GM19452 (cell line): ENCODE results near the gene RGS2.

Experiments used
- ATAC-seq: cut with Tn5 transposase; IDR thresholded peaks from one replicate; pipeline ENCODE4 v1.9.1; 2021; ENCODE audit not compliant: unreplicated experiment

RGS2 gene

DNA sequence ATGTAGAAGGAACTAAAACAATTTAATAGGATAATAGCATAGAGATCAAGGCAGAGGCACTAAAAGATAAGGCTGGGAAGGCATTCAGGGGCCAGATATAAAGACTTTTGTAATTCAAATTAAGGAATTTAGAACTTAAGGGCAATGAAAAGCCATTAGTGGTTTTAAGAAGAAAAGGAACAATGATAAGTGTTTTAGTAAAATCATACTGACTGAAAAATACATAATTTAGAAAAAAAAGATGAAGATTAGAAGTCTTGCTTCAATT lies 14.1 kb upstream of the RGS2 start:
- no peak for ATAC-seq

DNA sequence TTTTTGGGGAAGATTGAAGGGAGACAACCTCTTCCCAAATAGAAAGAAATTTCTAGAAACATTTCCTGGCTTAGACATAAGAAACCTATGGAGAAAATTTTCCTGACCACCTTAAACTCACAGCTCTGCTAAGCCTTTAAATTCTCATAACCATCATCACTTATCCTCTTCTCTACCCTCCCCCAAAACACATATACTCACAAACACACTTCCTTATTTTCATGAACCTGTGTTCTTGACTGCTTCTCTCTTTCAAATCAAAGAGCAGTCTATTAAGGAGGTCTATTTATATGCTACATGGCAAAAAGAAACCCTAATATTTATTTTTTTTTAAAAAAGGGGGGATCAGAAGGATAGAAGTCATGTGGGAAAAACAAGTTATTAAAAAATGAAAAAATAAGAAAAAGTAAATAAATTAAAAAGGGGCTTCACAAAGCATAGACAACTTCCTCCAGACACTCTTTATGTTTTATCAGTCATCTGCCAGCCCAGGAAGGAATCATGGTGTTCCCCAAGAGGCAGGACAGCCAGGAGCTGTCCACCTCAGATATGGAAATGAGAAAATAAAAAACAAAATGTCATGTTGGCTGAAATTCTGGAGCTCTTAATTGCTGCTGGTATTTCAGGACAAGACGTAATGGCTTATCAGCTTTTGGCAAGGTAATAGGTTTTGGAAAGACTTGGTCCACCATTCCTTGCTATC lies 12.8 kb upstream of the RGS2 start:
- no peak for ATAC-seq

DNA sequence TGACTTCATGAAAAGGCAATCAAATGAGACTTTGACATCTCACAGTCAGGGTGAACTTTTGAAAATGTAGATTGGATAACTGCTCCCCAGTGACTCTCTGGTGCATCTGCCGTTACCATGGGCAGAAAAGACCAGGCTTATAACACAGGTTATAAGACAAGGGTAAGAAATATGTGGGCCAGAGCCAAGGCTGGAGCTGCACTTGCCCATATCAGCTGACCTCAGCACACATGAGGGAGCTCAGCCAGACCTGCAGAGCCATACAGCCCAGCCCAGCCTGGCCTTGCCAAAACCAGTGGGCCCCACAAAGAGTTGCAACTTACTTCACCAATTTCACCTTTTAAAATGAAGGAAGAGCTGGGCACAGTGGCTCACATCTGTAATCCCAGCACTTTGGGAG lies 11.7 kb upstream of the RGS2 start:
- no peak for ATAC-seq

DNA sequence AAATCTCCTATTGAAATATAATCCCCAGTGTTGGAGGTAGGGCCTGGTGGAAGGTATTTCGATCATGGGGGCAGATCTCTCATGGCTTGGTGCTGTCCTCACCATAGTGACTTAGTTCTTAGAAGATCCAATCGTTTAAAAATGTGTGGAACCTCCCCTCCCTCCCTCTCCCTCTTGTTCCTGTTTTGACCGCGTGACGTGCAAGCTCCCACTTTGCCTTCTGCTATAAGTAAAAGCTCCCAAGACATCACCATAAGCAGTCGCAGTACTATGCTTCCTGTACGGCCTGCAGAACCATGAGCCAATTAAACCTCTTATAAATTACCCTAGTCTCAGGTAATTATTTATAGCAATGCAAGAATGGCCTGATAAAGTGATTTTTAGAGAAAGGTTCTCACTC lies 10.9 kb upstream of the RGS2 start:
- no peak for ATAC-seq

DNA sequence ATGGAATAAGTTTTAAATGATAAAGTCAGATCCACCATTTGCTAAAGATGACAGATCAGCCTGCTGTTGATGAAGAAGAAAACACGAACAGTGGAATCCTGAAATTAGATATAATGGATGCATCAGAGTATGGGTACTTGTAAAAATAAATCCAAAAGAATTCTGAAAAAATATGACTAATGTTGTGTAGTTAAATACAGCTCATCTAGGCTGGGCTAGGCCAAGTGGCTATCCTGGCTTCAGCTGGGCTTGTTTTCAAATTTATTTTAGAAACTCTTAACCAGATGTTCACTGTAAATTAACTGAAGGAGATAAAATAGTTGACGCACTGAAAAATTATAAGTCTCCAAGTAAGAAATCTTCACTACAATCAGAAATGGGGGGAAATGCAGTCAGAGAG lies 7.4 kb upstream of the RGS2 start:
- no peak for ATAC-seq

DNA sequence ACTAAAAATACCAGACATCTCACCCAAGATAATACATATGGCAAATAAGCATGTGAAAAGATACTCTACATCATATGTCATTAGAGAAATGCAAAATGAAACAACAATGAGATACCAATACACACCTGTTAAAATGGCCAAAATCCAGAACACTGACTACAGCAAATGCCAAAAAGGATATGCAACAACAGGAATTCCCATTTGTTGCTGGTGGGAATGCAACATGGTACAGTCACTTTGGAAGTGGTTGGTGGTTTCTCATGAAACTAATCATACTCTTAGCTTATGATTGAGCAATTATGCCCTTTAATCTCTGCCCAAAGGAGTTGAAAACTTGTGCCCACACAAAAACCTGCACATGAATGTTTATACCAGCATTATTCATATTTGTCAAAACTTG lies 6.4 kb upstream of the RGS2 start:
- ATAC-seq, result no peak

DNA sequence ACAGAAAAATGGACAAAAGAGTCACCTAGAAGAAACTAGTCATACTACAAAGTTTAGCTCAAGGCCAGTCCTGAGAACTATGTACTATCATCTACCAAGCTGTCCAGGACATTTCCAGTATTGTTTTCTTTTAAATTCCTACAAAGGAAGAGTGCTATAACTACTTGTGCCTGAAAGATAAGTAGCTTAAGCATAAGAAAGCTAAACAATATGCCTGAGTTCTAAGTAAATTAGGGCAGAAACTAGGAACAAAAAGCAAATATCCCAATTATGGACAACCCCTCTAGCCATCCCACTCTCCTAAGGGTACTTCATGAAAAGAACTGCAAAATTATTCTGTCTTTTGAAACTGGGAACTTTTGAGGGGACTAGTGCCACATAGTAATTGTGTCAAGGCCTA lies 5.3 kb upstream of the RGS2 start:
- no peak for ATAC-seq

DNA sequence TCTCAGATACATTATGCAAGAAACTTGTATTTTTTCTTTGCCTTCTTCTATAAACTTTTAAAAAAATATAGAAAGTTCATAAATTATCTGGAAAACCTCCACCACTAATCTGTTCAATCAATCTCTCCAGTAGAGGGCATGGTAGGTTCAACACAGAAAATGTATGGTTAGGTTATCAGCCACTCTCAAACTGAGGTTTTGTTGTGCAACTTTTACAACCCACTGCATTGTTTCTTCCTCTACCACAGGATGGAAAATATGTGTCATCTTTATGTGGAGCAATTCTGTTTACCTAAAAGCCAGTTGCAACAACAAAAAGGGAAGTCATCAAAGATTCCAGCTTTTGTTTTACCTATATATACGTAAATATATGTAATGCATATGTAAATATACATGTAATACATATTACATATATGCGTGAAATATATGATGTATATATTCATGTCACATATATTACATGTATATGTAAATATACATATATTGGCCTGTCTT lies 3.0 kb upstream of the RGS2 start:
- peak; percentile 29 for ATAC-seq

DNA sequence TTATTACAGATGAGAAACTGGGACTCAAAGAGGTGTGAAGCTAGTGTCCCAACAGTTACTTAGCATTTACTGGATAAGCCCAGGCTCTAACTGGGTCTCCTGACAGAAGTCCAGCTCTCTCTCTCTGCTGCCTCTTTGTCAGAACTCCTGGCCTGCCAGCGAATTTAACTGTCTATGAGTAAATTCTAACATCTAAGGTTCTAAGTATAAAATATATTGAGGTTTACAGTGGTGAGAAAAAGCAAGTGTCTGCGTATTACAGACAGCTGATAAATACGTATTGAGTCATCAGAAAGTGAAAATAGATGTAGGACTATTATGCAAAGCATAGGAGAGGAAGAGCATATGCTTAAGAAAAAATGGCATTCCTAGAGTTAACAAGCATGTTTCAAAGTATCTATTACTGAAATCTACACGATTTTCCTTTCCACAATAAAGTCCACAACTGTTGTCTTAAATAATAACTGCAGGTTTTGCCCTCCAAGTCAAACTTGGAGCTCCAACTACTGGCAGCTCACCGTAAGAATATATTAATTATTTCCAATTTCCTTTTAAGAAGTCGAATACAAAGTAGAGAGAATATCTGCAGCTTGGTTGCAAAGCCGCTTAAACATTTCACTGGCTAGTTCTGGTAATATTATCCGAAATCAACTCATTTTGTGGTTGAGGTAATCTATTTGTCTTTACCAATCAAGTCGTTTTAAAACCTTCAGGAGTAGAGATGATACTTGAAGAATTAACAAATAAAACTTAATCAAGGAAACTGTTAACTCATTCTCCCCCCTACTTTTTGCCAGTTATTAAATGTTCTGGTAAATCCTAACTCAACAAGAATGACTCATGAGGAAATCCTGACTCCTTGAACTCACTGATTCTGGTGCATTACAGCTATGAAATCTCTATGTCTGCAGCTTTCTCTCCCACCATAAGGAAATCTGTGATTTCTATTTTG lies 1.4 kb upstream of the RGS2 start:
- peak; percentile 46 for ATAC-seq

DNA sequence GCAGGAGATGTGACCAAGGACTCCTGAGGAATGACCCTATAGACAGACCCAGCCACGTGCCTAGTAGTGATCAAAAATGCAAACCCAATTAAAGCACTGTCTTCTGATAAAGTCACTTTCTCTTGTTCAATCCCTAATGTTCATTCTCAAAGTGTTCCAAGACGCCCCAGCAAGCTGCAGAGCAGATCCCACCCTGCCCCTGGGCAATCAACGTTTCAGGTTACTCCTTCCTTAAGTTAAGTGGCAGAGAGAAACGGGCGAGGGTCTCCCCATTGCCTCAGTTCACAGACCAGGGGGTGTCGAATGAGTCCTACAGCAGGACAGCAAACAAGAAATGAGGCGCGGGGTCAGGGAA lies 699 bp upstream of the RGS2 start:
- no peak for ATAC-seq

DNA sequence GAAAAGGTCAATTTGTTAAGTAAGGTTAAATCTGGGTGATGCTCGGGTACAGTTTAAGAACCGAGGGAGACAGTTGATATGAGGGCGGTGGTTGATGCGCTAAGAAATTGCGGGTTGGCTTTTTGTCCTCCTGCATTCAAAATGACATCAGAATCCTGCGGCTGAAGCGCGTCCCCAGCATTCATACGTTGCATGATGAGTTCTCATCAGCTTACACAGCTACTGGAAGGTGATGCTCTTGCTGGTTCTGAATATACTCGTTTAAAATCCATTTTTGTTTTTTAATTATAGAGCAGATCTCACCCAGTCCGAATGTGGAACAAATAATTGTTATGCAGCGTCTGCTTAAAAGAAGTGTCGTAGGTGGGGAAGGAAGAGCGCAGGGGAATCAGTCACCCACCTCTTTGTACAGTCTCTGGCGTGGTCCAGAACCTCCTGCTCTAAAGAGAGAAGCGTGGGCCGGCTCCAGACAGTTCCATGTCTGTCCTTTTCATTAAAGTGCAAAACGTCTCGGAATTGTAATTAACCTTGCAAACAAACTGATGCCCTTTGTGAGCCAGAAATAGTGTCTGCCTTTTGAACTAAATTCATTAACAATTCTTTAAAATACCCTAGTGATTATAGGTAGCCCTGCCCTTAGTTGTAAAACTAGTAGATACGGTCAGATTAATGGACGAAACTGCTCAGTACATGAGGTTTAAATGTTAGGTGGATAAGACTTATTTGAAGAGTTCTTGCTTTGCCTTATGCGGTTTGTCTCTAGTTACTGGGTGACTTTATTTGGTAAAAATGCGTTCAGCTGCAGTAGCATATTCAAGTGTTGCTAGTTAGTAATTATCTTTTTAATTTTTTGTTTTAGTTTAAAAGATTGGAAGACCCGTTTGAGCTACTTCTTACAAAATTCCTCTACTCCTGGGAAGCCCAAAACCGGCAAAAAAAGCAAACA lies 741 bp downstream of the RGS2 start:
- no peak for ATAC-seq

DNA sequence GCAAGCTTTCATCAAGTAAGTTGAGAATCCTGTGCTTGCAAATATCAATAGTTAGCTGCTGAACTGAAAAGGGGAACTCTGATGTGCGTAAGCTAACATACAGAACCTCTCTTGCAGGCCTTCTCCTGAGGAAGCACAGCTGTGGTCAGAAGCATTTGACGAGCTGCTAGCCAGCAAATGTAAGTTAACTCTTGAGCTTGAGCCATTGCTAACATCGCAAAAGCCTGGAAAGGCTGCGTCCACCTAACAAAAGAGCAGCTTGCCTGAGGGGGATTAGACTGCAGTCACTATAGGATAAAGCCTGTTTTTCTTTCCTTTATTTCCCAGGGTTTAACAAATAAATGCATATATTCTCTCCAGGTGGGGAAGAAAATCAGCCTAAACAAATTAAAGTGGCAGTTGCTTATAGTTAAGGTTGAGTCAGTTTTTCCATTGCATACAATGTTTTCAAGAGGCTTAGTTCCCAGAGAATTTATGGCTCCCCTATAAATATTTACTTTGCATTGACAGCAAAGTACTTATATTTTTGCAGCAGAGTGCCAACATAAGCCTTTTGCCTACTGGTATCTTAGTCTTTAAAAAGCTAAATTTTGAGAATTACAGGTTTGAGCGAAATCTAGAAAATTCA lies 1.5 kb downstream of the RGS2 start:
- no peak for ATAC-seq

DNA sequence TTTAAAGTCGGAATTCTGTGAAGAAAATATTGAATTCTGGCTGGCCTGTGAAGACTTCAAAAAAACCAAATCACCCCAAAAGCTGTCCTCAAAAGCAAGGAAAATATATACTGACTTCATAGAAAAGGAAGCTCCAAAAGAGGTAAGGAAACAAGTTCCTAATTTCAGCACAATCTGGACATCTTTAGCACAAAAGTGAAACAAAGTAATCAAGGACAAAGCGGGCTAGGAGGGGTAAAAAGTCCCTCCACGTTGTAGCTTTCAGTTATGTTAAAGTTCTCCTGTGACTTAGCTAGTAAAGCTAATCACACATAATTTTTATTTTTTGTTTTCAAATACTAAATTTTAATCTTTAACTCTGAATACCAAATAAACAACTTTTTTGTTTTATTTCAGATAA lies 2.2 kb downstream of the RGS2 start:
- no peak for ATAC-seq

DNA sequence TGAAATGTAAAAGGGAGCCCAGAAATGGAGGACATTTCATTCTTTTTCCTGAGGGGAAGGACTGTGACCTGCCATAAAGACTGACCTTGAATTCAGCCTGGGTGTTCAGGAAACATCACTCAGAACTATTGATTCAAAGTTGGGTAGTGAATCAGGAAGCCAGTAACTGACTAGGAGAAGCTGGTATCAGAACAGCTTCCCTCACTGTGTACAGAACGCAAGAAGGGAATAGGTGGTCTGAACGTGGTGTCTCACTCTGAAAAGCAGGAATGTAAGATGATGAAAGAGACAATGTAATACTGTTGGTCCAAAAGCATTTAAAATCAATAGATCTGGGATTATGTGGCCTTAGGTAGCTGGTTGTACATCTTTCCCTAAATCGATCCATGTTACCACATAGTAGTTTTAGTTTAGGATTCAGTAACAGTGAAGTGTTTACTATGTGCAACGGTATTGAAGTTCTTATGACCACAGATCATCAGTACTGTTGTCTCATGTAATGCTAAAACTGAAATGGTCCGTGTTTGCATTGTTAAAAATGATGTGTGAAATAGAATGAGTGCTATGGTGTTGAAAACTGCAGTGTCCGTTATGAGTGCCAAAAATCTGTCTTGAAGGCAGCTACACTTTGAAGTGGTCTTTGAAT lies 2.9 kb downstream of the RGS2 start:
- no peak for ATAC-seq

DNA sequence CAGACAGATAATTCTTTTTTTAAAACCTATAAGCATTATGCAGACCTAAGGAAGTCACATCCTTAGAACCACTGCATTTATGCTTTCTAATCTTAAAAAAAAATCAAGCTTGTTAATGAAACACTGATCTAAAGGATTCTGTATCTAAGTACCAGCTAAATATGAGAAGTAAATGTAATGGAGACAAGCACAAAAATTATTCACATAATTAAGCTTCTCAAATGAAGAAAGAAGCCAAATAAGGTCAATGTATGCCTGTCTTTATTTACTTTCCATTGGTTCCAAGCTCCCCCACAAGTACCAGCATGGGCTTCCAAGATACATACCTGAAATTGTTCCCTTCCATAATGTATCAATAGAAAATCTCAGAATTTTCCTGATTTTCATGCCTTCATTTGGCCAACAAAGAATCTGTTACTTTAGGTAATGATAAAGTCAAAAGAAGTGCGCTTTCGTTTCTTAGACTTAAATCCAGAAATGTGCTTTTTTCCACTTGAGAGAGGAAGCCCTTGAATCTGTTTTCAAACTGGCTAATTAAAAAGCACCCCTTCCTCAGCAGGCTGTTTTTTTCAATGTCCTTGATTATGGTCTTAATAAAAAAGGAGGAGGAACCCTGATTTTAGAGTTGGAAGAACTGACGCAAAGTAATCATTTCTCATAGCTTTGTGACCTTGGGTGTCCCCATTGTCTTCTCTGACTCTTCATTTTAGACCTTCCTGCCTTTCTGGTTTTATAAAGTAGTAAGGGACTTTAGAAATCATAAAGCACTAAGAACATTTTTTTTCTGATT lies 3.8 kb downstream of the RGS2 start:
- ATAC-seq, result no peak

DNA sequence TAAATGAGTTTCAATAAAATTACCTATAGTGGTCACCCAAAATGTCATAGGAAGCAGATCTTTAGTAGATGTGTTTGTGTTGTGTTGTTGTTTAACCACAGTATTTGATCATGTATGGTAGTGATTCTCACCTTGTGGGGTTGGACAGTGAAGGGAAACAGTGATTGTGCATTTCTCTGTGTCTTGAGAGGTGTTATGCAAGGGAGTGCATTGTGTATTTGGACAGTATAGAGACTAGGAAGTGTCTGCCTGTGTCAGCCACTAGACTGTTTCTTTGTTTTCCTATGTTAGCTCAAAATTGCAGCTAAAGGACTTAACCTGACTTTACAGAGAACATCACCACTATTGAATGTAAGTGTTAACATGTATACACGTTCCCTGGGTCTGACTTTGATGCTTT lies 6.0 kb downstream of the RGS2 start:
- no peak for ATAC-seq

DNA sequence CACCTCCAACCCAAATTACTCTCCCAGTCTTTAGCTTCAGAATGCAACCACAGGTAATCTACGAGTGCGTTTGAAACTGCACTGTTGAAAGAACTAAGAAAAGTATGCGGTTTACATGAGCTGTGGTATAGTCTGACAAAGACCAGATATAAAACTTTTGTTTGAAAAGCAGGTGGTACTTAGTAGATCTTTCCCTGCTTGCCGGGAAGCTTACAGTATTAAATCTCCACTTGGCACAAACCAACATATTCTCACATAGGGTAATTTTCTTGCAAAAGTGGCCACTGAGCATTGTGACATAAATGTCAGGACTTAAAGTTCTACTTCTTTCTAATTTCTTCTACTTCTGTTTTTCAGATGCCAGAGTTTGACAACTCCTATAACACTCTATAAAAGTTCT lies 8.4 kb downstream of the RGS2 start:
- ATAC-seq, result no peak

DNA sequence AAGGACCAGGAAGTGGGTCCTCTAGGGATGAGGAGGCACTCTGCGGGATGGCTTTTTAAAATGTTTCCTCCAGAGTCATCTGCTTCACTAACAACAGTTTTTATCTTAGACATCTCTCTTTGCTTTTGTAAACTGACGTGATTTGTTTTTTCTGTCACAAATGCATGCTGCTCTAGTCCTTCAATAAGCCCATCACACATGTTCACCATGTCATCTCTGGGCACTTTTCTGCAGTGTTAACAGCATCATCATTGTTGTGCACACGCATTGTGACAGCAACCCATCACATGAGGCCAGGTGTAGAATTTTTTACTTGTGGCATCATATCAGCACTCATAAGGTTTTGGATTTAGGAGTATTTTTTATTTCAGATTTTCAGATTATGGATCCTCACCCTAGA lies 12.5 kb downstream of the RGS2 start:
- ATAC-seq, result no peak

DNA sequence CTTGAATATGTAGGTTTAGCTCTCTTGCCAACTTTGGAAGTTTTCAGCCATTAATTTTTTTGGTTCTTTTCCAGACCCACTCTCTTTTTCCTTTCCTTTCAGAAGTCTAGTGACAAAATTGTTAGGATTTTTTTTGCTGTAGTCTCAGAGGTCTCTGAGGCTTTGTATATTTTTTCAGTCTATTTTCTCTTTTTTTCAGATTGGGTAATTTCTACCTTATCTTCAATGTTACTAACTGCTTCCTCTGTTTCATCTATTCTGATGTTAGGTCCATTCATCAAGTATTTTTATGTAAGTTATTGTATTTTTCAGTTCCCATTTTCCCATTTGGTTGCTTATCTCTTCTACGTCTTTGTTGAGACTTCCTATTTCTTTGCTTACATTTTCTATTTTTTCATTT lies 15.7 kb downstream of the RGS2 start:
- ATAC-seq, result no peak
